A172 (cell line): Measurements from ENCODE around the gene ILRUN. TPM values are rescaled to one million over a fixed set of nuclear protein-coding genes. Genes with fewer than 3 reads are reported as not detected.
"Not testable (repeated sequence)": the region's sequence is repeated elsewhere in the genome, so short reads cannot be mapped to it uniquely, and the experiment has no call there.

ENCODE experiments used
- DNase-seq: peaks from one replicate; pipeline ENCODE4 v3.0.0-alpha.2; 2015; ENCODE audit warnings: low spot score
- total RNA-seq: library from RNA; depleted of rRNA; stranded (reverse); fragments of >200 nt; shearing (Covaris generic); gene quantifications from 2 replicates; pipeline ENCODE4 v1.2.3, GENCODE V29; 2014; rRNA removed

The ILRUN gene
- total RNA-seq, 1 experiment from 2014 or later = 37.8 TPM

GRCh38 chr6:34664256-34664971 lies 32.2 kb downstream of the ILRUN start:
- peak; percentile 44 for DNase-seq

- peak; percentile 23 for DNase-seq
Observed at GRCh38 chr6:34663831-34664255, 32.7 kb downstream of the ILRUN start.

- DNase-seq = no peak
Observed at GRCh38 chr6:34663371-34663770, 33.2 kb downstream of the ILRUN start.

- no peak for DNase-seq
Observed at GRCh38 chr6:34661357-34661756, 35.2 kb downstream of the ILRUN start.

- DNase-seq = no peak
Observed at GRCh38 chr6:34658605-34659265, 37.8 kb downstream of the ILRUN start.

- DNase-seq = peak; percentile 45
Observed at GRCh38 chr6:34657979-34658480, 38.5 kb downstream of the ILRUN start.

GRCh38 chr6:34657307-34657978 lies 39.1 kb downstream of the ILRUN start:
- peak; percentile 78 for DNase-seq

GRCh38 chr6:34657037-34657306 lies 39.6 kb downstream of the ILRUN start:
- no peak for DNase-seq

GRCh38 chr6:34656378-34657036 lies 40.1 kb downstream of the ILRUN start:
- peak; percentile 10 for DNase-seq

GRCh38 chr6:34655876-34656377 lies 40.6 kb downstream of the ILRUN start:
- DNase-seq = not testable (repeated sequence)

GRCh38 chr6:34654061-34654710 lies 42.4 kb downstream of the ILRUN start:
- DNase-seq = no peak

GRCh38 chr6:34652263-34652662 lies 44.3 kb downstream of the ILRUN start:
- DNase-seq = no peak

GRCh38 chr6:34650823-34651222 lies 45.7 kb downstream of the ILRUN start:
- DNase-seq = no peak

- not testable (repeated sequence) for DNase-seq
Observed at GRCh38 chr6:34650232-34650631, 46.3 kb downstream of the ILRUN start.

GRCh38 chr6:34648806-34649205 lies 47.8 kb downstream of the ILRUN start:
- no peak for DNase-seq

Other genes with a start within 250 kb of the ILRUN start
- gene PACSIN1, start 230.7 kb downstream of the ILRUN start, total RNA-seq = 0.31 TPM in 1 of 2 replicates, not detected in the other
- not detected in 2 replicates for gene SPDEF, start 140.4 kb downstream of the ILRUN start, total RNA-seq
- 145 and 195 TPM in 2 replicates for gene SNRPC, start 60.7 kb upstream of the ILRUN start, total RNA-seq
- gene BLTP3A, start 95.3 kb upstream of the ILRUN start, total RNA-seq = 5.4 and 6.5 TPM in 2 replicates
- gene TAF11, start 191.3 kb upstream of the ILRUN start, total RNA-seq = 38.4 and 53.2 TPM in 2 replicates
- 5.0 and 5.5 TPM in 2 replicates for gene ANKS1A, start 192.5 kb upstream of the ILRUN start, total RNA-seq